Stimulated activated CD4-positive, alpha-beta T cell treated with anti-CD3 and anti-CD28 coated beads, Interleukin-1b, Interleukin-23, amount 100 ng/mL, for 24 hours (primary cell): ENCODE results near the gene ACTR1A.
A peak's percentile ranks its signal among the peaks of the same experiment; 100 is the strongest.

Experiments
- DNase-seq, 4 experiments: peaks; one replicate each; pipeline ENCODE4 v3.0.0-alpha.2; 2020; ENCODE audit warnings: low read depth in 4 of 4, low spot score in 1 of 4

Gene ACTR1A

GRCh38 chr10:102485093-102485784 is 17.3 kb downstream of the ACTR1A start:
- no peak for DNase-seq

- no peak for DNase-seq
Measured at GRCh38 chr10:102484021-102484420, 18.5 kb downstream of the ACTR1A start.

GRCh38 chr10:102480396-102480795 is 22.1 kb downstream of the ACTR1A start:
- no peak for DNase-seq

- no peak for DNase-seq
Measured at GRCh38 chr10:102479651-102480050, 22.9 kb downstream of the ACTR1A start.

GRCh38 chr10:102476466-102477141 is 25.9 kb downstream of the ACTR1A start:
- DNase-seq = no peak

- DNase-seq = no peak
Measured at GRCh38 chr10:102475451-102476040, 27.0 kb downstream of the ACTR1A start.

GRCh38 chr10:102473445-102474331 is 28.8 kb downstream of the ACTR1A start:
- no peak for DNase-seq

- DNase-seq = no peak
Measured at GRCh38 chr10:102470579-102471546, 31.6 kb downstream of the ACTR1A start.

GRCh38 chr10:102468683-102469082 is 33.8 kb downstream of the ACTR1A start:
- no peak for DNase-seq

GRCh38 chr10:102467971-102468438 is 34.5 kb downstream of the ACTR1A start:
- DNase-seq = no peak

GRCh38 chr10:102467318-102467717 is 35.2 kb downstream of the ACTR1A start:
- no peak for DNase-seq

- no peak for DNase-seq
Measured at GRCh38 chr10:102465466-102465865, 37.0 kb downstream of the ACTR1A start.

GRCh38 chr10:102463983-102464382 is 38.5 kb downstream of the ACTR1A start:
- no peak for DNase-seq

- DNase-seq = no peak
Measured at GRCh38 chr10:102462512-102463054, 39.9 kb downstream of the ACTR1A start.

GRCh38 chr10:102461187-102462054 is 41.1 kb downstream of the ACTR1A start:
- peak; percentile 85 to 92 (median 88) for DNase-seq

GRCh38 chr10:102460836-102461186 is 41.7 kb downstream of the ACTR1A start:
- DNase-seq = no peak

- DNase-seq = no peak
Measured at GRCh38 chr10:102458656-102459055, 43.9 kb downstream of the ACTR1A start.

GRCh38 chr10:102457591-102458150 is 44.8 kb downstream of the ACTR1A start:
- DNase-seq = no peak
